ENCODE data around the gene DENND2A.
"Not testable (repeated sequence)": the region's sequence is repeated elsewhere in the genome, so short reads cannot be mapped to it uniquely, and the experiment has no call there.

Gene DENND2A

GRCh38 chr7:140640727-140641523 lies at the start of gene DENND2A:
TSS of gene DENND2A (minus strand) at chr7:140640813. CDS start at chr7:140602397, 38,416 bp downstream.
- DNase-seq (ENCODE audit: low spot score): no peak

- DNase-seq (ENCODE audit: low spot score): no peak
Measured at GRCh38 chr7:140689199-140690152, 48.9 kb upstream of the DENND2A start.

- DNase-seq (ENCODE audit: low spot score): no peak
Measured at GRCh38 chr7:140688341-140688740, 47.7 kb upstream of the DENND2A start.

GRCh38 chr7:140686921-140687320 lies 46.3 kb upstream of the DENND2A start:
- no peak for DNase-seq (ENCODE audit: low spot score)

- no peak for DNase-seq (ENCODE audit: low spot score)
Measured at GRCh38 chr7:140685407-140686087, 44.9 kb upstream of the DENND2A start.

GRCh38 chr7:140684066-140684950 lies 43.7 kb upstream of the DENND2A start:
- no peak for DNase-seq (ENCODE audit: low spot score)

GRCh38 chr7:140683657-140684056 lies 43.0 kb upstream of the DENND2A start:
- DNase-seq (ENCODE audit: low spot score): no peak

- no peak for DNase-seq (ENCODE audit: low spot score)
Measured at GRCh38 chr7:140681766-140682165, 41.2 kb upstream of the DENND2A start.

- no peak for DNase-seq (ENCODE audit: low spot score)
Measured at GRCh38 chr7:140680886-140681285, 40.3 kb upstream of the DENND2A start.

- DNase-seq (ENCODE audit: low spot score): no peak
Measured at GRCh38 chr7:140679186-140679585, 38.6 kb upstream of the DENND2A start.

- no peak for DNase-seq (ENCODE audit: low spot score)
Measured at GRCh38 chr7:140678816-140679130, 38.2 kb upstream of the DENND2A start.

- DNase-seq (ENCODE audit: low spot score): no peak
Measured at GRCh38 chr7:140678081-140678815, 37.6 kb upstream of the DENND2A start.

- DNase-seq (ENCODE audit: low spot score): no peak
Measured at GRCh38 chr7:140677496-140677895, 36.9 kb upstream of the DENND2A start.

- not testable (repeated sequence) for DNase-seq (ENCODE audit: low spot score)
Measured at GRCh38 chr7:140676956-140677355, 36.3 kb upstream of the DENND2A start.

GRCh38 chr7:140676306-140676705 lies 35.7 kb upstream of the DENND2A start:
- DNase-seq (ENCODE audit: low spot score): no peak

- no peak for DNase-seq (ENCODE audit: low spot score)
Measured at GRCh38 chr7:140675726-140676125, 35.1 kb upstream of the DENND2A start.

GRCh38 chr7:140674899-140675701 lies 34.5 kb upstream of the DENND2A start:
- DNase-seq (ENCODE audit: low spot score): no peak

- no peak for DNase-seq (ENCODE audit: low spot score)
Measured at GRCh38 chr7:140674356-140674800, 33.8 kb upstream of the DENND2A start.

- no peak for DNase-seq (ENCODE audit: low spot score)
Measured at GRCh38 chr7:140673774-140674155, 33.2 kb upstream of the DENND2A start.
